GM12892 (cell line): ENCODE measurements around the gene SCRN3.
"Not testable (repeated sequence)": the region's sequence is repeated elsewhere in the genome, so short reads cannot be mapped to it uniquely, and the experiment has no call there.

ENCODE experiments used
- POLR2AphosphoS5 ChIP-seq: IDR thresholded peaks from 2 replicates; pipeline ENCODE4 v1.6.1; 2011; ENCODE audit warnings: low read depth, low read length, control low read depth
- TAF1 ChIP-seq: IDR thresholded peaks from 2 replicates; pipeline ENCODE4 v1.6.1; 2011; ENCODE audit warnings: low read depth, mild to moderate bottlenecking, control low read depth, low read length, borderline replicate concordance

- TF ChIP-seq POLR2AphosphoS5, TAF1: not testable (repeated sequence)
These were observed 5.2 kb upstream of the SCRN3 start for GRCh38 chr2:174390303-174390702.
